Kidney glomerular epithelial cell (primary cell): ENCODE measurements around the gene PRR35.

Source experiments
- DNase-seq: peaks from one replicate; lab custom pipeline; 2025; lab: John Stamatoyannopoulos, UW

Gene PRR35

DNA sequence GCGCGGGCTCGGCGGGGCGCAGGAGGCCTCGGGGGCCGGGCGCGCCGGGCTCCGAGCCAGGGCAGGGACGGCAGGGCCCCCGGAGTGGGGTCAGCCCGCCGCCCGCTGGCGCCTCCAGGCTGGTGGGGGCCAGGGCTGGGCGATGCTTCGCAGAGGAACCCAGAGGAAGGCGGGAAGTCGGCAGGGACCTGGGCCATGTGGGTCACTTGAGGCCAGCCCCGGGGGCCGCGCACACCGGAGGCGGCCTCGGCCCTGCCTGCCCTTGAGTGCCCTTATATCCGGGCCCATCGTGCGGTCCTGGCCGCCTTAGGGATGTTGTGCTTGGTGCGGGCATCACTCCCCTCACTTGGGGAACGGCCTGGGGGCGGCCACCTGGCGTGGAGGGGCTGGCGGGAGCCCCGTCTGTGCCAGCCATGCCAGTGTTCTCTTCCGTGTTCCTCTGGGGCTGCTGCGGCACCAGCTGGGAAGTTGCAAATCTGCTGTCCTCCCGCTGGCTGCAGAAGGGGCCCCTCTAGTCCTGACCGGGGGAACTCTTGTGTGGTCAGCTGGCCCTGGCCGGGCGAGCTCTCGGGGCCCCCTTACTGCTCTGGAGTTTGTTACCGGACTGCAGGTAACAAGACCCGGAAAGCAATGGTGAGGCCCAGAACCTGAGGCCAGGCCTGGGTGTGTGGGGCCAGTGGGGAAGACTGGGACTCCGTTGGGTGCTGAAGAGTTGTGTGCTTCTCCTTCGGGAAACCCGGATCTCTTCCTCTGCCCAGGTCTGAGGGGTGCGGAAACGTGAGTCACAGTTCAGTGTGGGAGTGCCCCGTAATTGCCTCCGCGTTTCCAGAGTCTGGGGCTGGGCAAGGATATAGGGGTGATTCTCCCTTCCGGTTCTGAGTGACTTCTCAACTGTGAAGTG is 31.8 kb upstream of the PRR35 start:
- DNase-seq: peak; percentile 60

DNA sequence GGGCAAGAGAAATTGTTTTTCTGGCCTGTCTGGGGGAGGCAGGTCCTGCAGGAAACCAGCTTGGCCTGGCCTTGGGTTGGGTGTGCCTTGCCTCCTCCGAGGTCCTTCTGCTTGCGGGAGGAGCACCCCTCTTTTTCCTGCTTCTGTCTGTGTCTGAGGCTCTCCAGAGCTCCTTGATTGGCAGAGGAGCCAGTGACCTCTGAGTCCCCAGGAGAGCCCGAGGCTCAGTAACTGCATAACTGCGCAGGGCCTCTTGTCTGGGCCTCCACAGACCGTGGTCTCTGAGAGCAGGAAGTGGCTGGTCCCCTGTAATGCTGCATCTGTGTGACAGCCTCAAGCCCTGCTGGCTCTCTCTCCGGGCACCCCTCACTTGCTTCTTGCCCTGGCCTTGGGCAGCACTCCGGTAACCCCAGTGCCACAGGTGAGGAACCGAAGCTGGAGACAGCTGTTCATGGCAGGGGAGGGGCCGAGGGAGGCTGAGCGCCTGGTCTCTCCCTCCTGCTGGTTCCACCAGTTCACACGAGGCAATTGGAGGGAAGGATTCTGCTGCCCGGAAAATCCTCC is 31.1 kb upstream of the PRR35 start:
- no peak for DNase-seq

DNA sequence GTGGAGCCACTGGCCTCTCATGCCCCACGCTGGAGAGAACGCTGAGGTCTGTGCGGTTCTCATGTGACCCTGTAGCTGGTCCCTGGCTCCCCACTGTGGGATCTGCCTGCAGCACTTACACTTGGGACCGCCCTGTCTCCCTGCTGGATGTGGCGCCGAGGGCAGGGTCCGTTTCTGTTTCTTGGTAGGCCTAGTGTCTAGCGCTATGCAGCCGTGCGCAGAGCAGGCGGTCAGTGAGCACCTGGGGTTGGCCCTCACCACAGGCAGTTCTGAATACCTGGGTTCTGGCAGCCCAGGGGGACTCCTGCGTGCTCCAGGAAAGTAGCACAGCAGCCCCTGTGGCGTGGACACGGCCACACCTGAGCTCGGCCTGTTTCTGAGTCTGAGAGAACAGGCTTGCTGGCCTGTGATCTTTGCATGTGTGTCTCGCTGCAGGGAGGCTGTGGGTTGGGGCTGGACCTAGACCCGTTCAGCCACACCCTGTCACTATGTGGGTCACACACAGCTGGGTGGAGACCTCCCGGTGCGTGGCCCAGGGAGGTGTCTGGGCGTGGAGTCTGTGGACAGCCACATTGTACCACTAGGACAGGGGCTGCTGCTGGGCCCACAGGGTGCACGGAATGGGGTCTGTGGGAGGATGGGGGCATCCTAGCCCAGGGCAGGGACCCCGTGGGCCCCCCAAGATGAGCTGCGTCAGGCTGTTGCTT is 29.9 kb upstream of the PRR35 start:
- DNase-seq: no peak

DNA sequence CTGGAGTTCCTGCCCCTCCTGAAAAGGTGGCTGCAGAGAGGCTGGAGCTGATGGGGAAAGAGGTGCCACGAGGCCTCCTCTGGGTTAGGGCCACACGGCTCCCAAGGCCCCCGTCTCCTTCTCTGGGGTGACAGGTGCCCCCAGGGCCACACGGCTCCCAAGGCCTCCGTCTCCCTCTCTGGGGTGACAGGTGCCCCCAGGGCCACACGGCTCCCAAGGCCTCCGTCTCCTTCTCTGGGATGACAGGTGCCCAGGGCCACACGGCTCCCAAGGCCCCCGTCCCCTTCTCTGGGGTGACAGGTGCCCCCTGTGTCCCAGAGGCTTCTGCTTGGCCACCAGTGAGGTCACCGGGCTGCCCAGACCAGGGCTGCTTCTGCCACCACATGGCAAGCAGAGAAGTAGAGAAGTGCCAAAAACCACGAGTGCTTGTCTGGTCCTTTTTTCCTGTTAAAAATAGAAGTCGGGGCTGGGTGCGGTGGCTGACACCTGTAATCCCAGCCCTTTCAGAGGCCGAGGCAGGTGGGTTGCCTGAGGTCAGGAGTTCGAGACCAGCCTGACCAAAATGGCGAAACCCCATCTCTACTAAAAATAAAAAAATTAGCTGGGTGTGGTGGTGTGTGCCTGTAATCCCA is 28.6 kb upstream of the PRR35 start:
- DNase-seq: no peak

DNA sequence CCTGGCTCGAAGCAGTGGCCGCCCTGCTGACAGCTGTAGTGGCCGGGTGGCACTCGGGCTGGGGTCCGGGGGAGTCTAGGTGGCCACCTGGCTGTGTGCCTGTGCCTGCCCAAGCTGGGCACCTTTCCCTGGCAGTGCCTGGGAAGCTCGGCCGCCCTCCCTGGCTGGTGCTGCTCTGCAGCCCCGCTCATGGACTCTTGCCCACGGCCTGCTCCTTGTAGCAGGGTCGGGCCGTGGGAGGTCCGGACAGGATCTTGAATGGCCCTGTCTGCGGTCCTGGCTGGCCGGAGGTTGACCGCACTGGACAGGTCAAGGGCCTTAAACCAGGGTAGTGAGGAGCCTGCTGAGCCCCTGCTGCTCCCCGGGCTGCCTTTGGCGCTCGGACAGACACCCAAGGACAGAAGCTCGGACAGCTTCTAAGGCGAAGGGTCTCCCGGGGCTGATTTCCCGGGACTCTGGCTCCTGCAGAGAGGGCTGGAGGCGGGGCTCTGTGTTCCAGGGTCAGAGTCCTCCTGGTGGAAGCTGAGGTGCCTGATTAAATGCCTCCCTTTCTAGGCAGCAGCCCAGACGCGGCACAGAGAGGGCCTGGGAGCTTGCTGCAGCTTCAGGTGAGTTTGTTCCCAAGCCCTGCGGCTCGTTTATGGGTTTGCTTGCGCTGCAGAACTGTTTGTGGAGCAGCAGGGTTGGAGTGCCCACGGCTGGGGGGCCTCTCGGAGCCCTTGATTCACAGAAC is 26.6 kb upstream of the PRR35 start:
- DNase-seq: no peak

DNA sequence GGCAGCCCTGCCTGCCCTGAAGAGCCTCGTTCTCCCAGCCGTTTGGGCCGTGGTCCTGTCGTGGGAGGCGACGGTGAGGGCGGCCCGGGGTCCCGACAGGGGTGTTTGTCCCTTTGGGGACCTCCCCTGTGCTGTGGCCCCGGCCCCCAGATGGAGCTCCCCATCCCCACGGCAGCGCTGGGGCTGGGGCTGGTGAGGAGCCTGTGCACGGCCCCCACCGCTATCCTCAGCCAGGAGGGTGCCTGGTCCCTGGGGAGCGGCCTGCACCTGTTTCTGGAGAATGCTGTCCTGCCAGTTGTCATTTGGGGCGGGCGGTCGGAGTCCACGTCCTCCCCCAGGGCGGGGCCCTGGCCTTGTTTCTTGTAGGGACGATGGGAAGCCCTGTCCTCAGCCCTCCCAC is 26.1 kb upstream of the PRR35 start:
- DNase-seq: no peak

DNA sequence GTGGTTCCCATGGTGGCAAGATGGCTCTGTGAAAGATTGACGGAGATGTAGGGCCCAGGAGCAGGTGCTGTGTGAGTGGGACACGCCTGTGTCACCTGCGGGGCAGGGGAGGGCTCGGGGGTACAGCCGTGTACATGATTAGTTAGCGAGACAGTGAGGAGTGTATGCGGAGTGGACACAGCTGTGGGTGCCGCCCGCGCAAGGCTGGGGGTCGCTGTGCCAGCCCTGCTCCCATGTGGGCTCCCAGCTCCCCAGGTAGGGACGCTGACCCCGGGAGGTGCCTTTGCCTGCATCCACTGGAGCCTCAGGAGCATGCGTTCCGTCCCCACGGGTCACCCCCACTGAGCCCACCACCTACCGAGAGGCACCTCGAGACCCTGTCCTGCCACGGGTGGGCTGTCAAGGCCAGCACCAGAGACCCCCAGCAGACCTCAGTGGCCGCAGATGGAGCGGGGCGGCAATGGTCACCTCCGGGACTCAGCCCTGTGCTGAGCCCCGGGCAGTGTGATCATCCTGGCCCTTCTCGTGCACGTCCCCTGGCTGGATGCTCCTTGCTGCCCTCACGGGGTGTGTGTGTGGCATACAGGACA is 25.2 kb upstream of the PRR35 start:
- DNase-seq: no peak

DNA sequence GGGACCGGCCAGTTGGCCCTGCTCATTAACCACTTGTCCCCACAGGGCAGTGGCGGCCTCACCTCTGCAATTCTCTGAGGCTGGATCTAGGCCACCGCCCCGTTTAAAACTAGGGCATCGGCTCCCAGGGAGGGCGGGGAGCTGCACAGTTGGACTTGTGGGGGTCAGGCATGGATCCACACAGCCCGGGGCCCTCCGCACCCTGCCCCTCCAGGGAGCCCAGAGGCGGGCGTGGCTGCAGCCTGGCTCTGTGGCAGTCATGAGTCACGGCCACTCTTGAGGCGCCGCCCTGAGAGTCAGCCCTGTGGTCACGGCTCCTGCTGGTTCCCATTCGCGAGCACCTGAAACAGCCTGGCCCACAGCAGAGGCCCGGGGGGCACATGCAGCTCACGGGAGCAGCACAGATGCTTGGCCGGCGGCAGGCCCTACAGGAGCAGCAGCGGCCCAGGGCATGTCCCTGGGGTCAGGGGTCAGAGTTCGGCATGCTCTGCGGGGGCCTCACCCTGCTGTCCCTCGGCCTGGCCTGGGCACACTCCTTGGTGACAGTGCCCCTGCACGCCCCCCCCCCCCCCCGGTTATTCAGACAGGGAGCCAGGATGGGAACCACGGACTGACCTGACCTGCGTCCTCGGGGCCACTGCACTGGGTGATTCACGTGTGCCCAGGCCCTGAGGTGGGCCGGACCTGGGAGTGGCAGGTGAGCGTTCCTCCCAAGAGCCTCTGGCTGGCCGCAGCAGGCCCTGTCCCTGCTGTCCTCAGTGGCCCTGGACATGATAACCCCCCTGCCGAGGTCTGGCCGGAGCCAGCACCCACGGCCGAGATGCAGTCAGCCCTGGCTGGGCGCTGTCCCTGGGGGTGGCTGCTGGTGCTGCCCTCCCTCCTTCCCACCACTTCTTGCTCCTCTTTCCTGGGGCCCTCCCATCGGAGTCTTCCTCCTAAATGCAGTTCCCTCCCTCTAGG is 24.5 kb upstream of the PRR35 start:
- DNase-seq: no peak

DNA sequence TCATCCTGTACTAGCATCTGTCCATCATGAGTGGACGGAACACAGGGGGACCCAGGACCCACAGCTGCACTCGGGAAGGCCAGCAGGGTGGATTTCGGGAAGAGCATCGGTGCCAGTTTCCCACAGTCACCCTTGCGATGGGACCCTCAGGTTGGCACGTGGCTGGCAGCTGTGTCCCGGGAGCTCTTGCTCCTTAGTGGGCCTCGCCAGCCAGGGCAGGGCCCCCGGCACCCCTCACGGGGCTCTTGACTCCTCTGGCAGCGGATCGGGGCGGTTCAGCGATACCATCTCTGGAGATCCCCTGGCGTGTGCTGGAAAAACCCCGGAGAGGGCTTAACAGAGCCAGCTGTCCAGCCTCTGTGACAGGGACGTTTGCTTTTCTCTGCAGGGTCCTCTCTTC is 23.4 kb upstream of the PRR35 start:
- DNase-seq: no peak

DNA sequence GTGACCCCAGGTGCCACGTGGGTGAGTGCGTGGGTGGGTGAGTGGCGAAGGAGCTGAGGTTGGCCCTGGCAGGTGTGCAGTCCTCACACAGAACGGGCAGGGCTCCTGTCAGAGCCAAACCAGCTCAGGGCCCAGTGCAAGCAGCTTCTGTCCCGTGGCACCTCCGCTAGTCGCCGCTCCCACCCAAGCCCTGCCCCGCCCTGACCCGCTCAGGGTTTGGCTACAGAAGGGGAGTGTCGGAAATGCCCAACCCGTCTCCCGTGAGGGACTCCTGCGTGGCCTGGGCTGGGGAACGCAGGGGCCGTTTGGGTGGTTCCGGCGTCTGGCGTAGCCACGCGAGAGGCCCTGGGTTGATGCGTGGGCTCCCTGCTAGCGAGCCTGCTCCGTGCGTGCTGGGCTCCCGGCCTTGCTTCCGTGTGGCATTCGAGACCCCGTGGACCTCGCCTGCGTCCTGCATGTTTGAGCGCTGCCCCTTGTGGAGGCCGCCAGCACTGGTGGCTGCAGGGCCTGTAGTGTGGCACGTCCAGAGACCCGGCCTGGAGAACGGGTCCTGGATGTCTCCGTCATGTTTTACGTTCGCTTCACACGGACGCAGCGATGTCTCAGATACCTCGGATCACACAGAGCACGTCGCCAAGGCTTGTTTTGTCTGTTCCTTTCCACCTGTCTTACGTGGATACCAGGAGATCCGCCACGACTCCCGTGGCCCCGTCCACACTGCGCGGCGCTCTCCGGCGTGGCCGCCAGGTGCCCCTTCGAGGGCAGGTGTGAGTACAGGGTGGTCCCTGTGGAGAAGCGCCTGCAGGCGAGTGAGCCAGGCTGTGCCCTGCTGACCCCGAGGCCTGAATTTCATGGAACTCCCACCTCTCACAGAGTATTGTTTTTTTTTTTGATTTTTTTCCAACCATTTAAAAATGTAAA is 22.5 kb upstream of the PRR35 start:
- DNase-seq: no peak

DNA sequence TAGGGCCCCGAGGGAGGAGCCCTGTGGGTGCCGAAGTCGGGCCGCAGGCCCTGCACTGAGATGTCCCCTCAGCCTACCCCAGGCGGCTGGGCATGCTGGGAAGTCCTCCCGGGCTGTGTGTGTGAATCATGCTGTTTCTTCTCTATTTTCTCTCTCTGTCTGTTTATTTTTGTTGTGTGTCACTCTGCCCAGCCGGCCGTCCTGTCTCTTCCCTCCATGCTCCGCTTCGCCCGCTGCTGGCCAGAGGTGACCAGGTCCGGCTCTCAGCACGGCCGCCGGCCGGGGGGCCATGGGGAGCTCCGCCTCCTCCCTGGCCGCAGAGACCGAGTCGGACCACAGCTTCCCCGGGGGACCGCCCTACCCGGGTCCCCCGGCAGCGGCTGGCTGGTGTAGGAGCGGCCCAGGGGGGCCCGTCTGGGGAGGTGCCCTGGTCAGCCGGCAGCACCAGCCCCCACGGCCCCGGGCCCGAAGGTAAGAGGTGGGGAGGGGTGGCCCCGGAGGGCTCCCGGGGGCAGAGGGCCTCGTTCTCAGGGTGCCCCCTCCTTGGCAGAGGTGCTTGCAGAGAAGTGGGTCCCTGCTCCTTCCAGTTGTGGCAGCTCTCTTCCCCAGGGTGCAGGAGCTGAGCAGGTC is 20.2 kb upstream of the PRR35 start:
- DNase-seq: peak; percentile 3

DNA sequence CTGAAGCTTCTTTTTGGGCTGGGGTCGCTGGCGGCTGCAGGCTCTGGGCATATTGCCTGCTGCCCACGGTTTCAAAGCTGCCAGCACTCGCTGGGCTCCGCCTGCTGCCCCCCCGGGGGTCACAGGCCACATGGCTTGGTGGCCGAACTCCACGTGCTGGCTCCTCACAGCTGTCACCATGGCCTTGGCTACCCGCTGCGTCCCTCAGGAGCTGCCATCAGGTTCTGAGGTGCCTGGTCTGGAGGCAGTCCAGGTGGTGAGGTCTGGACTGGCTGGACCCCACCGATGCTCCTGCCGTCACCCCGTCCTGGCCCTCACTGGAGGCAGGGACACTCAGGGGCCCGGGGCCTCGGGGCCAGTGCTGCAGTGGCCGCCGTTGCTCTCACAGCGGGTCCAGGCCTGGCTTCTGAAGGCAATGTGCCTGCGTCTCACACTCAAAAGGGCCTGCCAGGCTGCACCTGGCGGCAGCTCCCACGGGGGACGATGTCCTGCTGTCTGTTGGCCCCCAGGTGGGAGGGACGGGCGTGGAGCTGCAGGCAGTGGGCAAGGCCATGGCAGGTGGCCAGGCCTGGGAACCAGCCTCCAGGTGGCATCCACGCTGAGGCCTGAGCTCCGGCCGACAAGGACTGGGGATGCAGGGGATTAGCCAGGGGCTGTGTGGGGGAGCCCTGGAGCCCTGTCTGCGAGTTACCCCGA is 19.4 kb upstream of the PRR35 start:
- DNase-seq: no peak

DNA sequence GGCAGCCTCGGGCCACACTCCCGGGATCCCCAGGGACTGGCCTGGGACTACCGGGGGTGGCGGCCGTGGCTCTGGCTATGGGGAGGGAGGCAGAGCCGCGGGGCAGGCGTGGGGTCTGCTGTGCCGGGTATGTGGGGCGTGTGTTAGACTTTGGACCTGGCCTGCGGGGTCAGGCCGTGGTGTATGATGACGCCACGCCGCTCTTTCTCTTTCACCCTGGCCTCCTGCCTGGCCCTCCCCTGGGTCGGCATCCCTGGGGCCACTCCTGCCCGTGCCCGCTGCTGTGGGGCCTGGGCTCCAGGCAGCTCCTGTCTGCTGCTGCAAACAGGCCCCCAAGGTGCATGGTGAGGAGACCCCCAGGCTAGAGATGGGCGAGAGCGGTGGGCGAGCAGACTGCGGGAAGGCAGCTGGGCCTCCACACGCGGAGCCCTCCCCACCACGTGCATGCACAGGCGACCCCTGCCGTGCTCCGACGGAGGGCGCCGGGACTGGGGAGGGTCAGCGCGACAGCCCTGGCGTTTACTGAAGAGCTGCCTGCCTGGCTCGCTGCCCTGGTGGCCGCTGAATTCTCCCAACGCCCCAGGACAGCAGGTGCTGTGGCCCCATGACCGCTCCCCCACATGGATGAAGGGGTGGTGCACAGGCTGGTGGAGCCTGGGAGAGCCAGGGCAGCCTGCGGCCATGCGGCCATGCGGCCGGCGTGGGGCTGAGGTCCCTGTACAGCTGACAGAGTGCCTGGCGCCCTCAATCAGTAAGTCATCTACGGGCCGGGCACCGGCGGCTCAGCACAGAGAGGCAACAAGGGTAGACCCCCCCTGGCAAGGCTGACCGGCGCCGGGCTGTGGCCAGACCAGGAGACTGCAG is 16.7 kb upstream of the PRR35 start:
- no peak for DNase-seq

DNA sequence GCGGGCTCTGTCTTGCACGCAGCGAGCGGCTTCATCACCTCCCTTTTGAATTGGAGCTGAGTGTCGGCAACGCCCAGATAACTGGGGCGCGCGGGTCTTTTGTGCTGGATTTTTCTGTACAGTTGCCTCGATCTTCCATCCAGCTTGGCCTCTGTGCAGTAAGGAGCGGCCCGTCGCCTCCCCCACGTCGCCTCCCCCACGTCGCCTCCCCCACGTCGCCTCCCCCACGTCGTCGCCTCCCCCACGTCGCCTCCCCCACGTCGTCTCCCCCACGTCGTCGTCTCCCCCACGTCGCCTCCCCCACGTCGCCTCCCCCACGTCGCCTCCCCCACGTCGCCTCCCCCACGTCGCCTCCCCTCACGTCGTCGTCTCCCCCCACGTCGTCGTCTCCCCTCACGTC is 15.7 kb upstream of the PRR35 start:
- DNase-seq: no peak

DNA sequence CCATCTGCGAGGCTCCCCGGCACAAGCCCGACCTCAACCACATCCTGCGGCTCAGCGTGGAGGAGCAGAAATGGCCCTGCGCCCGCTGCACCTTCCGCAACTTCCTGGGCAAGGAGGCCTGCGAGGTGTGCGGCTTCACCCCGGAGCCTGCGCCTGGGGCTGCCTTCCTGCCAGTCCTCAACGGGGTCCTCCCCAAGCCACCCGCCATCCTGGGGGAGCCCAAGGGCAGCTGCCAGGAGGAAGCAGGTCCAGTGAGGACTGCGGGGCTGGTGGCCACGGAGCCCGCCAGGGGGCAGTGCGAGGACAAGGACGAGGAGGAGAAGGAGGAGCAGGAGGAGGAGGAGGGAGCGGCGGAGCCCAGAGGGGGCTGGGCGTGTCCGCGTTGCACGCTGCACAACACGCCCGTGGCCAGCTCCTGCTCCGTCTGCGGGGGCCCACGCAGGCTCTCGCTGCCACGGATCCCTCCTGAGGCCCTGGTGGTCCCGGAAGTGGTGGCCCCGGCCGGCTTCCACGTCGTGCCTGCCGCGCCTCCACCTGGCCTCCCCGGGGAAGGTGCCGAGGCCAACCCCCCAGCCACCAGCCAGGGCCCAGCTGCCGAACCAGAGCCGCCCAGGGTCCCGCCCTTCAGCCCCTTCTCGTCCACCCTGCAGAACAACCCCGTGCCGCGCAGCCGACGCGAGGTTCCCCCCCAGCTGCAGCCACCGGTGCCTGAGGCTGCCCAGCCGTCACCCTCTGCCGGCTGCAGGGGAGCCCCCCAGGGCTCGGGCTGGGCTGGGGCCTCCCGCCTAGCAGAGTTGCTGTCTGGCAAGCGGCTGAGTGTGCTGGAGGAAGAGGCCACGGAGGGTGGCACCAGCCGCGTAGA is 13.1 kb upstream of the PRR35 start:
- no peak for DNase-seq

DNA sequence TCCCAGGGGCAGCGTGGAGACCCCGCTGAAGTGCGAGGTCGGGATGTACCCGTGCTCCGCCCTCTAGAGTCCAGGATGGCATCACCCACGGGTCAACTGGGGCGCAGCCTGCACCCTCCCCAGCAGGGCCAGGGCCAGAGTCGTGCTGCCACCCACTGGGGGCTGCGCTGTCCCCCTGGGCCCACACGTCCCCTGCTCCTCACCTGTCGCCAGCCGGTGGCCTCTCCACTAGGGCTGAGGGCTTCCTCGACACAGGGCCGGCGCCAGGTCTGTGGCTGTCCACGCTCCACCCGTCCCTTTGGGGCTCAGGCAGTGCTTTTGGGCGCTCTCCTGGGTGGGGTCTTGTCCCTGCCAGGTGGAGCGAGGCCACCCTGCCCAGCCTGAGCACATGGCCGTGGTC is 11.6 kb upstream of the PRR35 start:
- DNase-seq: no peak
